Mesendoderm (in vitro differentiated cells): Measurements from ENCODE around the gene HLA-DPB1.
"Not testable (repeated sequence)": the region's sequence is repeated elsewhere in the genome, so short reads cannot be mapped to it uniquely, and the experiment has no call there.

Experiments used
- DNase-seq: peaks from one replicate; pipeline ENCODE4 v3.0.0; 2013
- H2AK5ac ChIP-seq: 2 replicates; pipeline ENCODE4 v1.6.1; 2013; ENCODE audit warnings: low read length, inconsistent platforms
- H2BK120ac ChIP-seq: 2 replicates; pipeline ENCODE4 v1.6.1; 2013; ENCODE audit warnings: low read depth, mild to moderate bottlenecking, low read length, moderate library complexity, mixed read lengths
- H2BK15ac ChIP-seq: replicated peaks from 2 replicates; pipeline ENCODE4 v1.6.1; 2013; ENCODE audit warnings: low read depth, mild to moderate bottlenecking, moderate library complexity
- H2BK5ac ChIP-seq: 2 replicates; pipeline ENCODE4 v1.6.1; 2013; ENCODE audit warnings: low read length, inconsistent platforms
- H3K18ac ChIP-seq: 2 replicates; pipeline ENCODE4 v1.6.1; 2013; ENCODE audit warnings: mild to moderate bottlenecking, low read length, mixed read lengths
- H3K23ac ChIP-seq: one replicate; pipeline ENCODE4 v1.6.1; 2013; ENCODE audit warnings: low read length
- H3K27ac ChIP-seq: 2 replicates; pipeline ENCODE4 v1.5.1; 2013; ENCODE audit warnings: low read depth, mild to moderate bottlenecking, inconsistent platforms, low read length, moderate library complexity
- H3K27me3 ChIP-seq: 2 replicates; pipeline ENCODE4 v1.6.1; 2013; ENCODE audit warnings: low read length, control low read depth, mild to moderate bottlenecking, inconsistent platforms; ENCODE audit not compliant: insufficient read depth, poor library complexity
- H3K36me3 ChIP-seq: 2 replicates; pipeline ENCODE4 v1.6.1; 2013; ENCODE audit warnings: low read length, inconsistent platforms; ENCODE audit not compliant: control insufficient read depth, insufficient read depth
- H3K4ac ChIP-seq: one replicate; pipeline ENCODE4 v1.6.1; 2013; ENCODE audit warnings: low read depth, mild to moderate bottlenecking, low read length, moderate library complexity
- H3K4me1 ChIP-seq: 2 replicates; pipeline ENCODE4 v1.6.1; 2013; ENCODE audit warnings: low read depth, low read length, inconsistent platforms; ENCODE audit not compliant: control insufficient read depth
- H3K4me2 ChIP-seq: 2 replicates; pipeline ENCODE4 v1.6.1; 2013; ENCODE audit warnings: low read length
- H3K4me3 ChIP-seq: 2 replicates; pipeline ENCODE4 v1.5.1; 2013; ENCODE audit warnings: mild to moderate bottlenecking, low read length
- H3K56ac ChIP-seq: one replicate; pipeline ENCODE4 v1.6.1; 2013; ENCODE audit warnings: low read length
- H3K79me1 ChIP-seq: 2 replicates; pipeline ENCODE4 v1.6.1; 2013; ENCODE audit warnings: low read length, inconsistent platforms
- H3K79me2 ChIP-seq: 2 replicates; pipeline ENCODE4 v1.6.1; 2013; ENCODE audit warnings: mild to moderate bottlenecking, low read length; ENCODE audit not compliant: control insufficient read depth, insufficient read depth
- H3K9ac ChIP-seq: 2 replicates; pipeline ENCODE4 v1.6.1; 2013; ENCODE audit warnings: low read length, inconsistent platforms
- H4K5ac ChIP-seq: one replicate; pipeline ENCODE4 v1.6.1; 2013; ENCODE audit warnings: low read length
- H4K8ac ChIP-seq: one replicate; pipeline ENCODE4 v1.6.1; 2013; ENCODE audit warnings: low read depth, mild to moderate bottlenecking, control low read depth, low read length, moderate library complexity
- WGBS: extraction: QIAGEN DNeasy Blood & Tissue Kit; methylation state at CpG from one replicate; pipeline ENCODE4 v1.1.7; 2013; ENCODE audit warnings: low lambda C conversion rate, missing lambda C conversion rate; ENCODE audit not compliant: insufficient coverage; ENCODE audit errors: extremely low coverage; 5-methylcytosine and 5-hydroxymethylcytosine counted together

The HLA-DPB1 gene

GRCh38 chr6:33053230-33053629 is 22.6 kb upstream of the HLA-DPB1 start:
- H2BK15ac ChIP-seq: no peak overlapping the region
- H3K4me1 ChIP-seq: no peaks in the 10 kb centered on the region
- peak; percentile 43 for DNase-seq
- no peak overlapping the region for H3K4me2 ChIP-seq
- no peak overlapping the region for H4K8ac ChIP-seq
- no peak overlapping the region for H3K9ac ChIP-seq
- H3K4me3 ChIP-seq: no peak overlapping the region
- no peak overlapping the region for H4K5ac ChIP-seq
- no peak overlapping the region for H3K4ac ChIP-seq
- no peak overlapping the region for H3K18ac ChIP-seq
- no peaks in the 10 kb centered on the region for H3K79me2 ChIP-seq
- H2BK5ac ChIP-seq: no peak overlapping the region
- H3K27ac ChIP-seq: no peak overlapping the region
- no peak overlapping the region for H3K23ac ChIP-seq
- no peaks in the 10 kb centered on the region for H3K79me1 ChIP-seq
- H3K36me3 ChIP-seq: no peaks in the 10 kb centered on the region
- no peaks in the 10 kb centered on the region for H3K27me3 ChIP-seq
- no peak overlapping the region for H3K56ac ChIP-seq
- no CpG with 5 or more reads among the region's 4 CpGs for WGBS
- H2BK120ac ChIP-seq: no peak overlapping the region
- no peak overlapping the region for H2AK5ac ChIP-seq

- Histone ChIP-seq H2BK5ac (no peak overlapping the region), H3K4me1 (no peaks in the 10 kb centered on the region), H3K4me3 (no peak overlapping the region), H3K56ac (no peak overlapping the region), H2AK5ac (no peak overlapping the region), H3K79me1 (no peaks in the 10 kb centered on the region), H3K27me3 (no peaks in the 10 kb centered on the region), H3K9ac (no peak overlapping the region), H3K4ac (no peak overlapping the region), H2BK120ac (no peak overlapping the region), H4K5ac (no peak overlapping the region), H3K4me2 (no peak overlapping the region), H2BK15ac (no peak overlapping the region), H3K23ac (no peak overlapping the region), H3K36me3 (no peaks in the 10 kb centered on the region), H3K27ac (no peak overlapping the region), H4K8ac (no peak overlapping the region), H3K18ac (no peak overlapping the region), H3K79me2 (no peaks in the 10 kb centered on the region)
- no CpG with 5 or more reads among the region's 6 CpGs for WGBS
- no peak for DNase-seq
Measured at GRCh38 chr6:33057222-33058150, 18.3 kb upstream of the HLA-DPB1 start.

GRCh38 chr6:33061987-33062386 is 13.8 kb upstream of the HLA-DPB1 start:
- H3K9ac ChIP-seq: no peak overlapping the region
- no peak overlapping the region for H3K4ac ChIP-seq
- H3K4me3 ChIP-seq: no peak overlapping the region
- H4K5ac ChIP-seq: no peak overlapping the region
- H2BK120ac ChIP-seq: no peak overlapping the region
- no peaks in the 10 kb centered on the region for H3K27me3 ChIP-seq
- no peak overlapping the region for H3K27ac ChIP-seq
- no peaks in the 10 kb centered on the region for H3K4me1 ChIP-seq
- no peak overlapping the region for H3K18ac ChIP-seq
- DNase-seq: no peak
- H2BK5ac ChIP-seq: no peak overlapping the region
- H2BK15ac ChIP-seq: no peak overlapping the region
- no peak overlapping the region for H3K23ac ChIP-seq
- WGBS: no CpG with 5 or more reads among the region's 2 CpGs
- H2AK5ac ChIP-seq: no peak overlapping the region
- no peak overlapping the region for H3K4me2 ChIP-seq
- no peak overlapping the region for H4K8ac ChIP-seq
- H3K36me3 ChIP-seq: no peaks in the 10 kb centered on the region
- no peaks in the 10 kb centered on the region for H3K79me2 ChIP-seq
- no peak overlapping the region for H3K56ac ChIP-seq
- H3K79me1 ChIP-seq: no peaks in the 10 kb centered on the region

GRCh38 chr6:33063435-33063834 is 12.4 kb upstream of the HLA-DPB1 start:
- not testable (repeated sequence) for H3K4me2 ChIP-seq, H4K8ac ChIP-seq, DNase-seq, H3K36me3 ChIP-seq, H3K27me3 ChIP-seq, H3K56ac ChIP-seq, H4K5ac ChIP-seq, H2BK15ac ChIP-seq, H2BK5ac ChIP-seq, H3K23ac ChIP-seq, H3K79me2 ChIP-seq, H3K9ac ChIP-seq, H3K4ac ChIP-seq, H3K4me1 ChIP-seq, H3K79me1 ChIP-seq, H2AK5ac ChIP-seq, H3K18ac ChIP-seq, H3K27ac ChIP-seq, H2BK120ac ChIP-seq, H3K4me3 ChIP-seq
- WGBS: no CpG with 5 or more reads among the region's 5 CpGs

- no peak overlapping the region for H2BK120ac ChIP-seq
- H3K4me2 ChIP-seq: no peak overlapping the region
- H3K23ac ChIP-seq: no peak overlapping the region
- H3K27ac ChIP-seq: no peak overlapping the region
- DNase-seq: no peak
- no peaks in the 10 kb centered on the region for H3K4me1 ChIP-seq
- H4K5ac ChIP-seq: no peak overlapping the region
- no peak overlapping the region for H4K8ac ChIP-seq
- H3K27me3 ChIP-seq: no peaks in the 10 kb centered on the region
- no peak overlapping the region for H2BK15ac ChIP-seq
- no peaks in the 10 kb centered on the region for H3K79me2 ChIP-seq
- H3K36me3 ChIP-seq: no peaks in the 10 kb centered on the region
- H3K4me3 ChIP-seq: no peak overlapping the region
- H3K18ac ChIP-seq: no peak overlapping the region
- no peak overlapping the region for H2AK5ac ChIP-seq
- H3K4ac ChIP-seq: no peak overlapping the region
- no CpG with 5 or more reads among the region's 4 CpGs for WGBS
- H3K56ac ChIP-seq: no peak overlapping the region
- H2BK5ac ChIP-seq: no peak overlapping the region
- no peak overlapping the region for H3K9ac ChIP-seq
- H3K79me1 ChIP-seq: no peaks in the 10 kb centered on the region
Measured at GRCh38 chr6:33064723-33065122, 11.1 kb upstream of the HLA-DPB1 start.

GRCh38 chr6:33065312-33065711 is 10.5 kb upstream of the HLA-DPB1 start:
- no peak overlapping the region for H3K4me2 ChIP-seq
- no peak overlapping the region for H3K56ac ChIP-seq
- H3K36me3 ChIP-seq: no peaks in the 10 kb centered on the region
- H2BK15ac ChIP-seq: no peak overlapping the region
- H3K23ac ChIP-seq: no peak overlapping the region
- H2BK5ac ChIP-seq: no peak overlapping the region
- no peak overlapping the region for H3K4me3 ChIP-seq
- no peak overlapping the region for H3K27ac ChIP-seq
- no peaks in the 10 kb centered on the region for H3K27me3 ChIP-seq
- no peak overlapping the region for H2BK120ac ChIP-seq
- H3K4ac ChIP-seq: no peak overlapping the region
- H3K9ac ChIP-seq: no peak overlapping the region
- H3K79me1 ChIP-seq: no peaks in the 10 kb centered on the region
- H3K4me1 ChIP-seq: no peaks in the 10 kb centered on the region
- no peaks in the 10 kb centered on the region for H3K79me2 ChIP-seq
- no peak overlapping the region for H4K5ac ChIP-seq
- no peak overlapping the region for H3K18ac ChIP-seq
- no peak overlapping the region for H2AK5ac ChIP-seq
- no peak overlapping the region for H4K8ac ChIP-seq
- no CpG with 5 or more reads among the region's 4 CpGs for WGBS
- no peak for DNase-seq
